Neural cell (in vitro differentiated cells): Measurements from ENCODE around the gene ANKRD33.

Experiments
- EP300 ChIP-seq: fragments of 450-650 bp; conservative IDR thresholded peaks from 2 replicates; pipeline ENCODE4 v1.6.1; 2014; ENCODE audit warnings: antibody characterized with exemption, mild to moderate bottlenecking, moderate library complexity; ENCODE audit not compliant: poor library complexity, severe bottlenecking
- EZH2 ChIP-seq: fragments of 200-600, 300-800 bp; shearing (Covaris generic), sonication (generic); IDR thresholded peaks from 2 replicates; pipeline ENCODE4 v1.6.1; 2014; ENCODE audit warnings: antibody characterized with exemption, low read length, borderline replicate concordance, mild to moderate bottlenecking; ENCODE audit not compliant: insufficient read depth, poor library complexity, severe bottlenecking
- POLR2AphosphoS5 ChIP-seq: IDR thresholded peaks from 2 replicates; pipeline ENCODE4 v1.6.1; 2012
- TAF1 ChIP-seq: IDR thresholded peaks from 2 replicates; pipeline ENCODE4 v1.6.1; 2012; ENCODE audit warnings: low read depth
- TF ChIP-seq, protein P1 (sequence below): fragments of 450-650 bp; IDR thresholded peaks from 2 replicates; pipeline ENCODE4 v1.5.1; 2014; ENCODE audit warnings: antibody characterized with exemption, mild to moderate bottlenecking, moderate library complexity; ENCODE audit not compliant: poor library complexity, severe bottlenecking
- TF ChIP-seq, protein P2 (sequence below): IDR thresholded peaks from 2 replicates; pipeline ENCODE4 v1.6.1; 2012; ENCODE audit warnings: borderline replicate concordance

DNA sequence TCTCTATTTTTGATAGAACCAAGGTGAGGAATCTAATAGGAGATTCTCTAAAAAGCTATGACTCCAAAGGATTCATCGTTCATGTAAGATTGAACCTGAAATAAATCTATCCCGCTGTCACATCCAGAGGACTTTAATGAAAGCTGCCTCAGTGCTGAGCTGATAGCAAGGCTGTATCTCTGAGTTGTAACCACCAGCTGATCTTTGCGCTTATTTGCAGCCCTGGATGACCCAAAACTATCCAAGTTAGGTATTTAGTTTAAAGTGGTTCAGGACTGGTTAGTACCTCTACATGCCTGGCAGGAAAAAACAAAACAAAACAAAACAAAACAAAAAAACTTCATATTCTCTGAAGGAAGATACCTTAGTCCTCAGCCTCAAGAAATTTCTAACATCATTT lies 8.8 kb upstream of the ANKRD33 start:
- TF ChIP-seq, protein P1, sequence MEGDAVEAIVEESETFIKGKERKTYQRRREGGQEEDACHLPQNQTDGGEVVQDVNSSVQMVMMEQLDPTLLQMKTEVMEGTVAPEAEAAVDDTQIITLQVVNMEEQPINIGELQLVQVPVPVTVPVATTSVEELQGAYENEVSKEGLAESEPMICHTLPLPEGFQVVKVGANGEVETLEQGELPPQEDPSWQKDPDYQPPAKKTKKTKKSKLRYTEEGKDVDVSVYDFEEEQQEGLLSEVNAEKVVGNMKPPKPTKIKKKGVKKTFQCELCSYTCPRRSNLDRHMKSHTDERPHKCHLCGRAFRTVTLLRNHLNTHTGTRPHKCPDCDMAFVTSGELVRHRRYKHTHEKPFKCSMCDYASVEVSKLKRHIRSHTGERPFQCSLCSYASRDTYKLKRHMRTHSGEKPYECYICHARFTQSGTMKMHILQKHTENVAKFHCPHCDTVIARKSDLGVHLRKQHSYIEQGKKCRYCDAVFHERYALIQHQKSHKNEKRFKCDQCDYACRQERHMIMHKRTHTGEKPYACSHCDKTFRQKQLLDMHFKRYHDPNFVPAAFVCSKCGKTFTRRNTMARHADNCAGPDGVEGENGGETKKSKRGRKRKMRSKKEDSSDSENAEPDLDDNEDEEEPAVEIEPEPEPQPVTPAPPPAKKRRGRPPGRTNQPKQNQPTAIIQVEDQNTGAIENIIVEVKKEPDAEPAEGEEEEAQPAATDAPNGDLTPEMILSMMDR: no peak
- no peak for TF ChIP-seq POLR2AphosphoS5
- TF ChIP-seq EZH2: no peak
- no peak for TF ChIP-seq EP300
- no peak for TF ChIP-seq TAF1
- TF ChIP-seq, protein P2, sequence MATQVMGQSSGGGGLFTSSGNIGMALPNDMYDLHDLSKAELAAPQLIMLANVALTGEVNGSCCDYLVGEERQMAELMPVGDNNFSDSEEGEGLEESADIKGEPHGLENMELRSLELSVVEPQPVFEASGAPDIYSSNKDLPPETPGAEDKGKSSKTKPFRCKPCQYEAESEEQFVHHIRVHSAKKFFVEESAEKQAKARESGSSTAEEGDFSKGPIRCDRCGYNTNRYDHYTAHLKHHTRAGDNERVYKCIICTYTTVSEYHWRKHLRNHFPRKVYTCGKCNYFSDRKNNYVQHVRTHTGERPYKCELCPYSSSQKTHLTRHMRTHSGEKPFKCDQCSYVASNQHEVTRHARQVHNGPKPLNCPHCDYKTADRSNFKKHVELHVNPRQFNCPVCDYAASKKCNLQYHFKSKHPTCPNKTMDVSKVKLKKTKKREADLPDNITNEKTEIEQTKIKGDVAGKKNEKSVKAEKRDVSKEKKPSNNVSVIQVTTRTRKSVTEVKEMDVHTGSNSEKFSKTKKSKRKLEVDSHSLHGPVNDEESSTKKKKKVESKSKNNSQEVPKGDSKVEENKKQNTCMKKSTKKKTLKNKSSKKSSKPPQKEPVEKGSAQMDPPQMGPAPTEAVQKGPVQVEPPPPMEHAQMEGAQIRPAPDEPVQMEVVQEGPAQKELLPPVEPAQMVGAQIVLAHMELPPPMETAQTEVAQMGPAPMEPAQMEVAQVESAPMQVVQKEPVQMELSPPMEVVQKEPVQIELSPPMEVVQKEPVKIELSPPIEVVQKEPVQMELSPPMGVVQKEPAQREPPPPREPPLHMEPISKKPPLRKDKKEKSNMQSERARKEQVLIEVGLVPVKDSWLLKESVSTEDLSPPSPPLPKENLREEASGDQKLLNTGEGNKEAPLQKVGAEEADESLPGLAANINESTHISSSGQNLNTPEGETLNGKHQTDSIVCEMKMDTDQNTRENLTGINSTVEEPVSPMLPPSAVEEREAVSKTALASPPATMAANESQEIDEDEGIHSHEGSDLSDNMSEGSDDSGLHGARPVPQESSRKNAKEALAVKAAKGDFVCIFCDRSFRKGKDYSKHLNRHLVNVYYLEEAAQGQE: no peak
